Measurements from ENCODE around the gene AKT2. TPM values are rescaled to one million over a fixed set of nuclear protein-coding genes. Genes with fewer than 3 reads are reported as not detected.

The AKT2 gene
- polyA plus RNA-seq, 2 of the 4 experiments (the other 2 are of a cell fraction), result 136 to 159 TPM

GRCh38 chr19:40300668-40301067, 15.5 kb upstream of the AKT2 start:
- ChIA-PET POLR2A (no interaction called here), CTCF (interaction anchor here (0.7 to 2.2 kb wide), 10 partner anchors 9 to 334 kb away, joined by 3 to 12 read pairs (median 4); no protein-coding TSS in a partner anchor)
- ATAC-seq, result no peak

GRCh38 chr19:40298026-40298425, 12.9 kb upstream of the AKT2 start:
- no peak for FAIRE-seq
- ATAC-seq, result no peak
- Histone ChIP-seq H3K4me3 (no peak overlapping the region), H3K9me3 (no peaks in the 10 kb centered on the region), H3K4me2 (no peak overlapping the region), H3K4me1 (no peaks in the 10 kb centered on the region), H3K27ac (no peak overlapping the region)
- ChIA-PET POLR2A (interaction anchor here (0.5 to 1.4 kb wide), 4 partner anchors 11 to 145 kb away, joined by 3 to 5 read pairs (median 4); partner anchors contain the start of genes C19orf47, PLD3 and SERTAD1), CTCF (interaction anchor here (0.7 to 8.8 kb wide), 9 partner anchors 8 to 1851 kb away, joined by 3 to 86 read pairs (median 5); partner anchors contain the start of gene C19orf47)
- TF ChIP-seq HOXA7 (CRISPR knock-in tag; IDR thresholded peaks at IDR 0.05) (no peak), RARB (CRISPR knock-in tag; IDR thresholded peaks at IDR 0.05) (no peak), ZC3H11A (IDR thresholded peaks at IDR 0.05) (no peak), CHD4 (IDR thresholded peaks at IDR 0.05; ENCODE audit: borderline replicate concordance) (no peak), HDAC2 (IDR thresholded peaks at IDR 0.05) (no peak), GATA3 (IDR thresholded peaks at IDR 0.05; ENCODE audit: borderline replicate concordance) (no peak)
- DNase-seq (ENCODE audit: low read depth in 1 of 2, low spot score in 1 of 2), result no peak
- WGBS (ENCODE audit: missing lambda C conversion rate), result 58% methylated on average over 3 of the region's 3 CpGs

More at GRCh38 chr19:40300668-40301067, 15.5 kb upstream of the AKT2 start:
- 72% methylated on average over 4 of the region's 4 CpGs for WGBS (ENCODE audit: missing lambda C conversion rate)
- no peak overlapping the region for H3K27ac ChIP-seq
- H3K4me2 ChIP-seq, result no peak overlapping the region
- no peak overlapping the region for H3K4me3 ChIP-seq
- FAIRE-seq, result no peak
- no peaks in the 10 kb centered on the region for H3K9me3 ChIP-seq
- no peaks in the 10 kb centered on the region for H3K4me1 ChIP-seq
- DNase-seq (ENCODE audit: low read depth in 1 of 2, low spot score in 1 of 2), result no peak
- TF ChIP-seq MAFK (IDR thresholded peaks at IDR 0.05; ENCODE audit: partially characterized antibody) (peak; percentile 93), RARB (CRISPR knock-in tag; IDR thresholded peaks at IDR 0.05) (no peak)

GRCh38 chr19:40294560-40294959, 9.4 kb upstream of the AKT2 start:
- WGBS (ENCODE audit: missing lambda C conversion rate), result 89% methylated on average over 6 of the region's 6 CpGs
- ATAC-seq, result peak in 1 of 2 experiments; percentile 13; a peak in 1 of 6 replicates
- H3K27ac ChIP-seq, result no peak overlapping the region
- no peak for FAIRE-seq
- no peak for DNase-seq (ENCODE audit: low read depth in 1 of 2, low spot score in 1 of 2)
- H3K4me2 ChIP-seq, result no peak overlapping the region
- H3K4me3 ChIP-seq, result no peak overlapping the region
- H3K4me1 ChIP-seq, result no peaks in the 10 kb centered on the region
- ChIA-PET CTCF (interaction anchor here (0.6 to 8.8 kb wide), 2 partner anchors 12 to 14 kb away, joined by 3 to 86 read pairs; no protein-coding TSS in a partner anchor), POLR2A (no interaction called here)
- TF ChIP-seq POLR2AphosphoS2 (conservative IDR thresholded peaks at IDR 0.05; ENCODE audit: low read length) (no peak), MAFK (IDR thresholded peaks at IDR 0.05; ENCODE audit: partially characterized antibody) (no peak), GATA3 (IDR thresholded peaks at IDR 0.05; ENCODE audit: borderline replicate concordance) (no peak), HMGXB4 (CRISPR knock-in tag; IDR thresholded peaks at IDR 0.05; ENCODE audit: borderline replicate concordance) (no peak), BCL3 (IDR thresholded peaks at IDR 0.05) (no peak), TFCP2L1 (CRISPR knock-in tag; IDR thresholded peaks at IDR 0.05) (no peak), ELK1 (IDR thresholded peaks at IDR 0.05; ENCODE audit: low read depth, low read length) (no peak), CBX8 (IDR thresholded peaks at IDR 0.05) (no peak), SREBF2 (IDR thresholded peaks at IDR 0.05) (no peak), RAD21 (conservative IDR thresholded peaks at IDR 0.05 in 1 of 2, IDR thresholded peaks at IDR 0.05 in 1 of 2) (no peak), JUNB (IDR thresholded peaks at IDR 0.05) (no peak), NPAS2 (CRISPR knock-in tag; IDR thresholded peaks at IDR 0.05; ENCODE audit: borderline replicate concordance) (no peak), RARB (CRISPR knock-in tag; IDR thresholded peaks at IDR 0.05) (no peak), ZC3H11A (IDR thresholded peaks at IDR 0.05) (no peak), ATOH8 (CRISPR knock-in tag; IDR thresholded peaks at IDR 0.05; ENCODE audit: low read depth) (no peak), HES2 (IDR thresholded peaks at IDR 0.05) (no peak), CHD4 (IDR thresholded peaks at IDR 0.05; ENCODE audit: borderline replicate concordance) (no peak), HEYL (CRISPR knock-in tag; IDR thresholded peaks at IDR 0.05) (no peak)
- no peaks in the 10 kb centered on the region for H3K9me3 ChIP-seq
